H4 (cell line): Measurements from ENCODE around the gene TFDP3. TPM values are rescaled to one million over a fixed set of nuclear protein-coding genes. Genes with fewer than 3 reads are reported as not detected.

Experiments
- DNase-seq: peaks from one replicate; pipeline ENCODE4 v3.0.0-alpha.2; 2015; ENCODE audit warnings: low spot score
- total RNA-seq: library from RNA; depleted of rRNA; stranded (reverse); fragments of >200 nt; shearing (Covaris generic); gene quantifications from 2 replicates; pipeline ENCODE4 v1.2.3, GENCODE V29; 2014; rRNA removed

The TFDP3 gene
- total RNA-seq, 1 experiment from 2014 or later = not detected

DNA sequence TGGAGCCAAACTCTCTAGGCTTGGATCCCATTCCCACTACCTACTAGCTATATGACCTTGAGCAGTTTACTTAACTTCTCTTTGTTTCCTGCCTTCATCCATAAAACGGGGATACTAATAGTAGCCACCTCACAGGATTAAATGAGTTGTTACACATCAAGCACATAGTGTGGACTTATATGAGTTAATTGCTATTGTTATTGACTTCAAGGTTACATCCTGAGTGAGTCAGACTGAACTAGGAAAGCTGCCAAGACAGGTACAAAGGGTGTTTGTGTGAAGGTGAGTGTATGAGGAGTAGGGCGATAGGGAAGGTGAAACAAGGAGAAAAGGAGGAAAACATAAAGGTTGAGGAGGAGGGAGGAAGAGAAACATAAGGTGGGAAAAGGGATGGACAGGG, 32.2 kb downstream of the TFDP3 start:
- no peak for DNase-seq

DNA sequence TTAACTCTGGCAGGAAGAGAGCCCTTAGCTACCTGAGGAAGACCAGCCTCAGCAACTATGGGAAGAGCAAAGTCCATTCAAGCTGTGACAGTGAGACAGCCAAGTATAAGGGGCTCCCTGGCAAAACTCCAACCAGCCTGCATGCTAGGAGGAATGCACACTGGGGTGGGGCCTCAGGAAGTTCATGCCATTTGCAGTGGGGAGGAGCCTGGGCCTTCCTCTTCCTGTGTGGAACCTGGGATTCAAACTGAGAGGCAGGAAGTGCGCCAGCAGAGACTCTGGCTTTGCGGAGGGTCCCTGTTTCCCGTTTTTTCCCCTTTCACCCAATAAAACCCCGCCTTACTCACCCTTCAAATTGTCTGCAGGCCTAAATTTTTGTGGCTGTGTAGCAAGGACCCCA, 33.0 kb downstream of the TFDP3 start:
- DNase-seq = no peak

DNA sequence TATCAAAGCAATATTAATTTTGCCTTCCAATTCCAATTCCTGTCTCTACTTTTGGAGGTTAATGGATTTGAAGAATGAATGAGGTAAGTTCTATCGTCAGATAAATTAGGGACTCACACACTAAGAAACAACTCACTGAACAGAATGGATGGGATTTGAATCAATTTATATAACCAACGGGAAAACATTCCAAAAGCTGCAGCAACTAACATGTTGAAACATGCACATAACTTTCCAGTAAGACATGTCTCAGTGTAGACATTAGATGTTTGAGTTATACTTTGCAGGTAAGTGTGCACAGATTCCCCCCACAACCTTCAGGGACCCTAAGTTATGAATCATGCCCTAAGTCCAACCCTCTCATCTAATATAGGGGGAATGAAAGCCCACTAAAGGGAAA, 34.3 kb downstream of the TFDP3 start:
- DNase-seq = no peak

GRCh38 chrX:133179500-133179899, 38.7 kb downstream of the TFDP3 start:
- no peak for DNase-seq

- no peak for DNase-seq
Measured at GRCh38 chrX:133177202-133177601, 41.0 kb downstream of the TFDP3 start.

DNA sequence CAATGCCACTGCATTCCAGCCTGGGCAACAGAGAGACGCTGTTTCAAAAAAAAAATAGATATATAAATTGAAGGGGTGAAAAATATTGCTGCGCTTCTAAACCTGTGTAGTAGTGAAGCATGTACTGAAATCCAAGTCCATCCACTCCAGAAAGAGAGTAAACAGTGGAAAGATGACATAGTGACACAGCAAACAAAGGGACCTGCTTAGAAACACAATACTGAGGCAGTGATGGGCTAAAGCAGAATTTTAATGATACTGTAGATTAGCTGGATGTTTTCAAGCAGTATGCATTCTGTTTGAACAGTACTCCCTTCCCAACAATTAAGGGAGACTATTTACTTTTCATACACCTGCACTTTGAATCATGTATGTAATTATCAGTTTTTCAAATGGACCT, 42.5 kb downstream of the TFDP3 start:
- no peak for DNase-seq

- no peak for DNase-seq
Measured at GRCh38 chrX:133175162-133175561, 43.0 kb downstream of the TFDP3 start.

DNA sequence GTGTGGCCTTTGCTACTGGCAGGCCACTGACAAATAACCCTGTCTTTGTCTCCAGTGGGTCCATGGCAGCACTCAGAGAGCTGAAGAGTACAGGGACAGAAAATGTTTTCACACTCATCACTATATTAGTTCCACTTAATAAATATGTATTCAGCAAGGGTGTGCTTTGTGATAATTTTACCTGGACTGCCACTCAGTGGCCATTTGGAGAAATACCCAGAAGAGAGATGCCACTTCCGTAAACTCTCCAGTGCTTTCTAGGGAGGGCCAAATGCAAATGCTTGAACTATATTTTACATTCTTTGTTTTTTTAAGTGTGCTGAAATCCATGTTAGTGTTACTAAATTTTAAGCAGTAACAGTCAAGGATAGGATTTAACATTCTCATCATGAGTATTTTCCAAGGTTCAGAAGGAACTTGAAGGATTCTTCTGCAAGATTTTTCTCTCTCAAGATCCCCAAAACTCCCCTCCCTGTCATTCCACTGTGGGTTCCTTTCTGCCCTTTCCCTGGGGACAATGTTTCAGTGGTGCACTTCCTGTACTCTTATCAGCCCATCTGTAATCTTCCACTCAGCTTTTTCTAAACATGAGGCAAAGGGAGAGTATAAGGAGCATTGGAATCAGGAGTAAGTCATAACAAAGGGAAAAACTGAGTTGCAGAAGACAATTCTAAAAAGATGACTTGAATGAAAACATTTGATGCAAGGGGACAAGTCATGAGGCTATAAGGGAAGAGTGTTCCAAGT, 46.0 kb downstream of the TFDP3 start:
- peak; percentile 35 for DNase-seq

Other genes with a start within 250 kb of the TFDP3 start
- not detected in 2 replicates for gene USP26, start 121.2 kb downstream of the TFDP3 start, total RNA-seq
- gene GPC4, start 197.1 kb upstream of the TFDP3 start, total RNA-seq = 2.4 and 2.7 TPM in 2 replicates